WTC11 (cell line): ENCODE measurements around the gene DNM1L. TPM values are rescaled to one million over a fixed set of nuclear protein-coding genes. Genes with fewer than 3 reads are reported as not detected.

ENCODE experiments used
- ATAC-seq: fragments of 200-7000 bp; cut with Tn5 transposase; 2 replicates; pipeline ENCODE4 v1.10.0; 2021; ENCODE audit warnings: mild to moderate bottlenecking, moderate library complexity
- CTCF ChIA-PET: fragments of 300-600 bp; sonication (Branson Sonifier 250); formaldehyde crosslinking; loops from one replicate; lab custom pipeline; 2021; ENCODE audit warnings: antibody characterized with exemption; lab: Charles Lee
- POLR2A ChIA-PET: fragments of 350-600 bp; sonication (Branson Sonifier 250); formaldehyde crosslinking; loops from one replicate; lab custom pipeline; 2021; ENCODE audit warnings: antibody characterized with exemption; lab: Charles Lee
- DNase-seq: peaks from one replicate; pipeline ENCODE4 v3.0.0; 2021; ENCODE audit warnings: low spot score
- H3K27ac Mint-ChIP-seq: 2 replicates; pipeline ENCODE4 v1.8.0; 2021; ENCODE audit warnings: mixed read lengths
- H3K27me3 Mint-ChIP-seq: 2 replicates; pipeline ENCODE4 v1.8.0; 2021; ENCODE audit warnings: low read depth, mild to moderate bottlenecking, moderate library complexity, mixed read lengths
- H3K36me3 Mint-ChIP-seq: 2 replicates; pipeline ENCODE4 v1.8.0; 2021; ENCODE audit warnings: mixed read lengths
- H3K4me1 Mint-ChIP-seq: 2 replicates; pipeline ENCODE4 v1.8.0; 2022; ENCODE audit warnings: mixed read lengths
- H3K4me3 Mint-ChIP-seq: 2 replicates; pipeline ENCODE4 v1.8.0; 2021; ENCODE audit warnings: mild to moderate bottlenecking, moderate library complexity, mixed read lengths
- H3K9me3 Mint-ChIP-seq: 2 replicates; pipeline ENCODE4 v1.8.0; 2021; ENCODE audit warnings: mixed read lengths
- CREB1 ChIP-seq: sonication (generic); formaldehyde crosslinking; IDR thresholded peaks from 2 replicates; pipeline ENCODE4 v1.8.0; 2023; ENCODE audit warnings: mild to moderate bottlenecking, missing genetic modification reagents
- CREM ChIP-seq: sonication (generic); formaldehyde crosslinking; IDR thresholded peaks from 2 replicates; pipeline ENCODE4 v1.8.1; 2022; ENCODE audit warnings: mild to moderate bottlenecking, missing genetic modification reagents, moderate library complexity
- GABPB1 ChIP-seq: sonication (generic); formaldehyde crosslinking; IDR thresholded peaks from 2 replicates; pipeline ENCODE4 v1.8.1; 2023; ENCODE audit warnings: mild to moderate bottlenecking, missing genetic modification reagents
- MYBL2 ChIP-seq: sonication (generic); formaldehyde crosslinking; IDR thresholded peaks from 2 replicates; pipeline ENCODE4 v1.8.1; 2023; ENCODE audit warnings: mild to moderate bottlenecking, moderate library complexity, missing genetic modification reagents
- NR3C1 ChIP-seq: sonication (generic); formaldehyde crosslinking; conservative IDR thresholded peaks from 2 replicates; pipeline ENCODE4 v1.8.1; 2023; ENCODE audit warnings: low read depth, mild to moderate bottlenecking, missing genetic modification reagents
- PRRX2 ChIP-seq: fragments of 250-450 bp; sonication (Bioruptor Pico); IDR thresholded peaks from 2 replicates; pipeline ENCODE4 v1.8.0; 2021; ENCODE audit warnings: mild to moderate bottlenecking
- SOX15 ChIP-seq: fragments of 250-450 bp; sonication (Bioruptor Pico); IDR thresholded peaks from 2 replicates; pipeline ENCODE4 v1.9.0; 2021; ENCODE audit warnings: mild to moderate bottlenecking
- TP53 ChIP-seq: sonication (generic); formaldehyde crosslinking; IDR thresholded peaks from 2 replicates; pipeline ENCODE4 v1.8.1; 2023; ENCODE audit warnings: mild to moderate bottlenecking, missing genetic modification reagents
- ZNF138 ChIP-seq: sonication (generic); formaldehyde crosslinking; conservative IDR thresholded peaks from 2 replicates; pipeline ENCODE4 v1.8.1; 2022; ENCODE audit warnings: mild to moderate bottlenecking, moderate library complexity, missing genetic modification reagents
- ZNF396 ChIP-seq: fragments of 250-450 bp; sonication (Bioruptor Pico); IDR thresholded peaks from 2 replicates; pipeline ENCODE4 v1.8.0; 2021; ENCODE audit warnings: mild to moderate bottlenecking, moderate library complexity, borderline replicate concordance
- ZNF423 ChIP-seq: fragments of 250-450 bp; sonication (Bioruptor Pico); IDR thresholded peaks from 2 replicates; pipeline ENCODE4 v2.1.2; 2022; ENCODE audit warnings: mild to moderate bottlenecking, moderate library complexity
- total RNA-seq: library from RNA; stranded (reverse); gene quantifications from 3 replicates; pipeline ENCODE4 v1.2.3, GENCODE V29; 2021
- TF ChIP-seq, protein P1 (sequence below): fragments of 250-450 bp; sonication (Bioruptor Pico); IDR thresholded peaks from 2 replicates; pipeline ENCODE4 v1.9.0; 2021; ENCODE audit warnings: mild to moderate bottlenecking, borderline replicate concordance
- TF ChIP-seq, protein P2 (sequence below): sonication (generic); formaldehyde crosslinking; IDR thresholded peaks from 2 replicates; pipeline ENCODE4 v1.8.1; 2023; ENCODE audit warnings: mild to moderate bottlenecking, missing genetic modification reagents, moderate library complexity
- TF ChIP-seq, protein P3 (sequence below): sonication (generic); formaldehyde crosslinking; IDR thresholded peaks from 2 replicates; pipeline ENCODE4 v1.8.0; 2023; ENCODE audit warnings: mild to moderate bottlenecking, missing genetic modification reagents
- TF ChIP-seq, protein P4 (sequence below): fragments of 250-450 bp; sonication (Bioruptor Pico); conservative IDR thresholded peaks from 2 replicates; pipeline ENCODE4 v1.9.0; 2021; ENCODE audit warnings: mild to moderate bottlenecking
- TF ChIP-seq, protein P5 (sequence below): sonication (generic); formaldehyde crosslinking; IDR thresholded peaks from 2 replicates; pipeline ENCODE4 v1.8.1; 2022; ENCODE audit warnings: missing genetic modification reagents, borderline replicate concordance
- TF ChIP-seq, protein P6 (sequence below): sonication (generic); formaldehyde crosslinking; IDR thresholded peaks from 2 replicates; pipeline ENCODE4 v1.8.0; 2023; ENCODE audit warnings: missing genetic modification reagents
- TF ChIP-seq, protein P7 (sequence below): fragments of 200-600 bp; IDR thresholded peaks from 2 replicates; pipeline ENCODE4 v1.8.0; 2022; ENCODE audit warnings: antibody characterized with exemption

Gene DNM1L
- total RNA-seq, 1 experiment from 2014 or later = 74.3 TPM

DNA sequence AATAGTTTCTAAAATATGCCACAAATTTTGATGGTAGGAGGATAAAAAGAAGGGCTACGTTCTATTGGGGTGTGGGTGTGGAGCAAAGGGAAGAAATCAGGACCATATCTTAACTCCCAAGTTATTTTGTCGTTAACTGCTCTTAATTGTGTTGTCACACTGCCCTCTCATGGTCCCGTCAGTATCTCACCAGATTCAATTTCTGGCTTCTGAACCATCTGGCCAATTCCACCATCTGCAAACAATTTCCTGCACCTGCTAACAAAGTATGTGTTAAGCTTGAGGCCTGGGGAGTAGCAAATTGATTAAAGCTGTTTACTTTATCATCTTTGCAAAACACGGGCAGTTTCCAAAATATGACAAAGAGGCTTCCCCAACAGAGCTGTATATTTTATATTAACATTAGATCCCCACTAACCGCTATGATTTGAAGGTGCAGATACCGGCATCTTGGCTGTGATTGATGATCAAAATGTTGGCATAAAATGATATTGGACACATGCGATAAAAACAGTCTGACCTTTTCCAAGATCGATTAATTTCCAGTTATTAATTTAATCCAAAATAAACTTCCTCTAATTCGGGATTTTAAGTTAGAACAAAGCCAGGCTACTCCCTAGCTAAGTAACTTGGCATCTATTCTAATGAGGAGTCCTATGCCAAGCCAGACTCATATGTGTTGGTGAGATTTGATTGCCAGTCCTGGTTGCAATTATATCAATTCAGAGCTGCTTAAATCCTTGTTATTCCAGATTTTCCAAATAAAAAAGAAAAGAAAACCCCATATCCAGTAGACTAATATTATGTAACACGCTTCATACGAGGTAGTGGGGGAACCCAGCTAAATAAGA, 6.9 kb upstream of the DNM1L start:
- H3K9me3 Mint-ChIP-seq = peaks cover 14% of the 10 kb centered on the region

DNA sequence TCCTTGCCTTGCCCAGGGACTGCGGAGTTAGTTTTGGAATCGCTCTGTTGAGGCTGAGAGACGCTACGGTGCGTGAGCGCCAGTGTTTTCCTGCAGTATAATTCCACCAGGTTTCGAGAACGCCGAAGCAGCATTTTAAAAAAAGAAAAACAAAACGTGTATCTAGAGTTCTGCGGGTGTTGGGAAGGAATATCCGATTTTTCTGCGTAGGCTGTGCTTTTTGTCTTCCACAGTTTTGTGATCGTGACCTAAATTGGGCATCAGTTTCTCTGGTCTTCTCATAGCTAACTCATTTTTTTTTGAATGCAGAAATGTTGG, 778 bp downstream of the DNM1L start:
- H3K36me3 Mint-ChIP-seq = peaks cover 3% of the 10 kb centered on the region
- H3K9me3 Mint-ChIP-seq = no peaks in the 10 kb centered on the region
- peak overlapping the region; percentile 96 for H3K4me3 Mint-ChIP-seq
- no peak for ATAC-seq
- DNase-seq = no peak
- CTCF ChIA-PET = no interaction called here
- H3K27me3 Mint-ChIP-seq = no peaks in the 10 kb centered on the region
- peak overlapping the region; percentile 93 for H3K27ac Mint-ChIP-seq
- POLR2A ChIA-PET = no interaction called here
- H3K4me1 Mint-ChIP-seq = peaks cover 19% of the 10 kb centered on the region
- no peak for TF ChIP-seq TP53 (CRISPR knock-in tag)
- no peak for TF ChIP-seq SOX15 (CRISPR knock-in tag)
- TF ChIP-seq PRRX2 (CRISPR knock-in tag) = no peak
- no peak for TF ChIP-seq GABPB1 (CRISPR knock-in tag)
- TF ChIP-seq ZNF396 (CRISPR knock-in tag) = no peak
- no peak for TF ChIP-seq MYBL2 (CRISPR knock-in tag)
- no peak for TF ChIP-seq CREM
- TF ChIP-seq, protein P1, sequence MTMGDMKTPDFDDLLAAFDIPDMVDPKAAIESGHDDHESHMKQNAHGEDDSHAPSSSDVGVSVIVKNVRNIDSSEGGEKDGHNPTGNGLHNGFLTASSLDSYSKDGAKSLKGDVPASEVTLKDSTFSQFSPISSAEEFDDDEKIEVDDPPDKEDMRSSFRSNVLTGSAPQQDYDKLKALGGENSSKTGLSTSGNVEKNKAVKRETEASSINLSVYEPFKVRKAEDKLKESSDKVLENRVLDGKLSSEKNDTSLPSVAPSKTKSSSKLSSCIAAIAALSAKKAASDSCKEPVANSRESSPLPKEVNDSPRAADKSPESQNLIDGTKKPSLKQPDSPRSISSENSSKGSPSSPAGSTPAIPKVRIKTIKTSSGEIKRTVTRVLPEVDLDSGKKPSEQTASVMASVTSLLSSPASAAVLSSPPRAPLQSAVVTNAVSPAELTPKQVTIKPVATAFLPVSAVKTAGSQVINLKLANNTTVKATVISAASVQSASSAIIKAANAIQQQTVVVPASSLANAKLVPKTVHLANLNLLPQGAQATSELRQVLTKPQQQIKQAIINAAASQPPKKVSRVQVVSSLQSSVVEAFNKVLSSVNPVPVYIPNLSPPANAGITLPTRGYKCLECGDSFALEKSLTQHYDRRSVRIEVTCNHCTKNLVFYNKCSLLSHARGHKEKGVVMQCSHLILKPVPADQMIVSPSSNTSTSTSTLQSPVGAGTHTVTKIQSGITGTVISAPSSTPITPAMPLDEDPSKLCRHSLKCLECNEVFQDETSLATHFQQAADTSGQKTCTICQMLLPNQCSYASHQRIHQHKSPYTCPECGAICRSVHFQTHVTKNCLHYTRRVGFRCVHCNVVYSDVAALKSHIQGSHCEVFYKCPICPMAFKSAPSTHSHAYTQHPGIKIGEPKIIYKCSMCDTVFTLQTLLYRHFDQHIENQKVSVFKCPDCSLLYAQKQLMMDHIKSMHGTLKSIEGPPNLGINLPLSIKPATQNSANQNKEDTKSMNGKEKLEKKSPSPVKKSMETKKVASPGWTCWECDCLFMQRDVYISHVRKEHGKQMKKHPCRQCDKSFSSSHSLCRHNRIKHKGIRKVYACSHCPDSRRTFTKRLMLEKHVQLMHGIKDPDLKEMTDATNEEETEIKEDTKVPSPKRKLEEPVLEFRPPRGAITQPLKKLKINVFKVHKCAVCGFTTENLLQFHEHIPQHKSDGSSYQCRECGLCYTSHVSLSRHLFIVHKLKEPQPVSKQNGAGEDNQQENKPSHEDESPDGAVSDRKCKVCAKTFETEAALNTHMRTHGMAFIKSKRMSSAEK (CRISPR knock-in tag) = no peak
- TF ChIP-seq, protein P2, sequence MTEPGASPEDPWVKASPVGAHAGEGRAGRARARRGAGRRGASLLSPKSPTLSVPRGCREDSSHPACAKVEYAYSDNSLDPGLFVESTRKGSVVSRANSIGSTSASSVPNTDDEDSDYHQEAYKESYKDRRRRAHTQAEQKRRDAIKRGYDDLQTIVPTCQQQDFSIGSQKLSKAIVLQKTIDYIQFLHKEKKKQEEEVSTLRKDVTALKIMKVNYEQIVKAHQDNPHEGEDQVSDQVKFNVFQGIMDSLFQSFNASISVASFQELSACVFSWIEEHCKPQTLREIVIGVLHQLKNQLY (CRISPR knock-in tag) = no peak
- no peak for TF ChIP-seq CREB1
- no peak for TF ChIP-seq NR3C1 (CRISPR knock-in tag)
- TF ChIP-seq, protein P3, sequence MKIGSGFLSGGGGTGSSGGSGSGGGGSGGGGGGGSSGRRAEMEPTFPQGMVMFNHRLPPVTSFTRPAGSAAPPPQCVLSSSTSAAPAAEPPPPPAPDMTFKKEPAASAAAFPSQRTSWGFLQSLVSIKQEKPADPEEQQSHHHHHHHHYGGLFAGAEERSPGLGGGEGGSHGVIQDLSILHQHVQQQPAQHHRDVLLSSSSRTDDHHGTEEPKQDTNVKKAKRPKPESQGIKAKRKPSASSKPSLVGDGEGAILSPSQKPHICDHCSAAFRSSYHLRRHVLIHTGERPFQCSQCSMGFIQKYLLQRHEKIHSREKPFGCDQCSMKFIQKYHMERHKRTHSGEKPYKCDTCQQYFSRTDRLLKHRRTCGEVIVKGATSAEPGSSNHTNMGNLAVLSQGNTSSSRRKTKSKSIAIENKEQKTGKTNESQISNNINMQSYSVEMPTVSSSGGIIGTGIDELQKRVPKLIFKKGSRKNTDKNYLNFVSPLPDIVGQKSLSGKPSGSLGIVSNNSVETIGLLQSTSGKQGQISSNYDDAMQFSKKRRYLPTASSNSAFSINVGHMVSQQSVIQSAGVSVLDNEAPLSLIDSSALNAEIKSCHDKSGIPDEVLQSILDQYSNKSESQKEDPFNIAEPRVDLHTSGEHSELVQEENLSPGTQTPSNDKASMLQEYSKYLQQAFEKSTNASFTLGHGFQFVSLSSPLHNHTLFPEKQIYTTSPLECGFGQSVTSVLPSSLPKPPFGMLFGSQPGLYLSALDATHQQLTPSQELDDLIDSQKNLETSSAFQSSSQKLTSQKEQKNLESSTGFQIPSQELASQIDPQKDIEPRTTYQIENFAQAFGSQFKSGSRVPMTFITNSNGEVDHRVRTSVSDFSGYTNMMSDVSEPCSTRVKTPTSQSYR (CRISPR knock-in tag) = no peak
- TF ChIP-seq ZNF423 (CRISPR knock-in tag) = no peak
- TF ChIP-seq, protein P4, sequence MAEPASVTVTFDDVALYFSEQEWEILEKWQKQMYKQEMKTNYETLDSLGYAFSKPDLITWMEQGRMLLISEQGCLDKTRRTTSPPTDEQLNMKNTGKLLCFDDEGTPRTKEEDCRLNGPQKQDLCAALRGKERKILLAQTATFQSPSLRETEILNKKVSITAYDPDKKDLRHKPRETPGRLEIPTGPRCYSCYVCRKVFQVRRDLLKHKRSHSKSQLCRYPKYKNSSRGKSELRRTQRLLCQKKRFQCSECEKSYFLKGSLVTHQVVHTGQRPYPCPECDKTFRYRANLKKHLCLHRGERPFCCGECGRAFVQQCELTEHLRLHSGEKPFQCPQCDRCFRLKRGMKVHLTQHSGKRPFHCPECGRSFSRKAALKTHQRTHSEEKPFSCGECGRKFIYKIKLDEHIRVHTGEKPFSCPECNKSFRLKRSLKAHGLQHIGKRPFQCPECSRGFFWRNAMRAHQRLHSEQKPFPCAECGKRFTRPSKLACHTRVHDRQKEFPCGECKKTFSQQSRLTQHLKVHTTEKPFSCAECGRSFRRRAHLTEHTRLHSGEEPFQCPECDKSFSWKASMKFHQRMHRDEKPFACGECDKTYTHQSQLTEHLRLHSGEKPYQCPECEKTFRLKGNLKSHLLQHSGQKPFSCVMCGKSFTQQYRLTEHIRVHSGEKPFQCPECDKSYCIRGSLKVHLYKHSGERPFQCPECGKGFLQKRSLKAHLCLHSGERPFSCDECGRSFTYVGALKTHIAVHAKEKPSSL (CRISPR knock-in tag) = no peak
- TF ChIP-seq, protein P5, sequence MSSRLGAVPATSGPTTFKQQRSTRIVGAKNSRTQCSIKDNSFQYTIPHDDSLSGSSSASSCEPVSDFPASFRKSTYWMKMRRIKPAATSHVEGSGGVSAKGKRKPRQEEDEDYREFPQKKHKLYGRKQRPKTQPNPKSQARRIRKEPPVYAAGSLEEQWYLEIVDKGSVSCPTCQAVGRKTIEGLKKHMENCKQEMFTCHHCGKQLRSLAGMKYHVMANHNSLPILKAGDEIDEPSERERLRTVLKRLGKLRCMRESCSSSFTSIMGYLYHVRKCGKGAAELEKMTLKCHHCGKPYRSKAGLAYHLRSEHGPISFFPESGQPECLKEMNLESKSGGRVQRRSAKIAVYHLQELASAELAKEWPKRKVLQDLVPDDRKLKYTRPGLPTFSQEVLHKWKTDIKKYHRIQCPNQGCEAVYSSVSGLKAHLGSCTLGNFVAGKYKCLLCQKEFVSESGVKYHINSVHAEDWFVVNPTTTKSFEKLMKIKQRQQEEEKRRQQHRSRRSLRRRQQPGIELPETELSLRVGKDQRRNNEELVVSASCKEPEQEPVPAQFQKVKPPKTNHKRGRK = no peak
- no peak for TF ChIP-seq ZNF138 (CRISPR knock-in tag)

More for the DNA sequence above, 6.9 kb upstream of the DNM1L start:
- H3K27me3 Mint-ChIP-seq = no peaks in the 10 kb centered on the region
- peak; percentile 92 for ATAC-seq
- POLR2A ChIA-PET = interaction anchor here (0.5 kb wide), 1 partner anchor 71 kb away, joined by 5 read pairs; no protein-coding TSS in a partner anchor
- H3K27ac Mint-ChIP-seq = no peak overlapping the region
- H3K4me3 Mint-ChIP-seq = no peak overlapping the region
- CTCF ChIA-PET = interaction anchor here (0.7 to 2.6 kb wide), 18 partner anchors 10 to 1019 kb away, joined by 3 to 12 read pairs (median 4); no protein-coding TSS in a partner anchor
- DNase-seq = no peak
- TF ChIP-seq, protein P6, sequence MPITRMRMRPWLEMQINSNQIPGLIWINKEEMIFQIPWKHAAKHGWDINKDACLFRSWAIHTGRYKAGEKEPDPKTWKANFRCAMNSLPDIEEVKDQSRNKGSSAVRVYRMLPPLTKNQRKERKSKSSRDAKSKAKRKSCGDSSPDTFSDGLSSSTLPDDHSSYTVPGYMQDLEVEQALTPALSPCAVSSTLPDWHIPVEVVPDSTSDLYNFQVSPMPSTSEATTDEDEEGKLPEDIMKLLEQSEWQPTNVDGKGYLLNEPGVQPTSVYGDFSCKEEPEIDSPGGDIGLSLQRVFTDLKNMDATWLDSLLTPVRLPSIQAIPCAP (CRISPR knock-in tag) = no peak
- TF ChIP-seq, protein P7, sequence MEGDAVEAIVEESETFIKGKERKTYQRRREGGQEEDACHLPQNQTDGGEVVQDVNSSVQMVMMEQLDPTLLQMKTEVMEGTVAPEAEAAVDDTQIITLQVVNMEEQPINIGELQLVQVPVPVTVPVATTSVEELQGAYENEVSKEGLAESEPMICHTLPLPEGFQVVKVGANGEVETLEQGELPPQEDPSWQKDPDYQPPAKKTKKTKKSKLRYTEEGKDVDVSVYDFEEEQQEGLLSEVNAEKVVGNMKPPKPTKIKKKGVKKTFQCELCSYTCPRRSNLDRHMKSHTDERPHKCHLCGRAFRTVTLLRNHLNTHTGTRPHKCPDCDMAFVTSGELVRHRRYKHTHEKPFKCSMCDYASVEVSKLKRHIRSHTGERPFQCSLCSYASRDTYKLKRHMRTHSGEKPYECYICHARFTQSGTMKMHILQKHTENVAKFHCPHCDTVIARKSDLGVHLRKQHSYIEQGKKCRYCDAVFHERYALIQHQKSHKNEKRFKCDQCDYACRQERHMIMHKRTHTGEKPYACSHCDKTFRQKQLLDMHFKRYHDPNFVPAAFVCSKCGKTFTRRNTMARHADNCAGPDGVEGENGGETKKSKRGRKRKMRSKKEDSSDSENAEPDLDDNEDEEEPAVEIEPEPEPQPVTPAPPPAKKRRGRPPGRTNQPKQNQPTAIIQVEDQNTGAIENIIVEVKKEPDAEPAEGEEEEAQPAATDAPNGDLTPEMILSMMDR = peak; percentile 26; the same call in 1 of the 2 replicates
- TF ChIP-seq, all 79 proteins: peak for 1
- peaks cover 2% of the 10 kb centered on the region; the same call in 1 of the 2 replicates for H3K4me1 Mint-ChIP-seq
- peaks cover 12% of the 10 kb centered on the region for H3K36me3 Mint-ChIP-seq
